ENCODE measurements around the gene CAV1.

DNA sequence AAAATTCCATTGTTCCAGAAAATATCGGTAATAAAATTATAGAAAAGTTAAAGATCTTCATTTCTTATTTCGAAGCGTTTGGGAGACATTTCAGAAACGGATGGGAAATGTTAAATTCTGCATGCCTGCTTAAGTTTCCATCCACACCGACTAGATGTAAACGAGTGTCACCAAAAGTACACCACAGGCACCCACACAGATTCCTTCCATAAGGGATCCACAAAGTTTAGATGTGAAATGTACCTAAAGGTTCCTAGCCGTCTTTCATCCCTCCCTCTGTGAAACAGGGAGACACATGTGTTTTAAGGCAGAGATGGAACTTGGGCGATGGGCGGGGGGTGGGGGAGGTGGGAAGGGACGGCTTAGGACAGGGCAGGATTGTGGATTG is 621 bp upstream of the CAV1 start:
- TF ChIP-seq, protein P1, sequence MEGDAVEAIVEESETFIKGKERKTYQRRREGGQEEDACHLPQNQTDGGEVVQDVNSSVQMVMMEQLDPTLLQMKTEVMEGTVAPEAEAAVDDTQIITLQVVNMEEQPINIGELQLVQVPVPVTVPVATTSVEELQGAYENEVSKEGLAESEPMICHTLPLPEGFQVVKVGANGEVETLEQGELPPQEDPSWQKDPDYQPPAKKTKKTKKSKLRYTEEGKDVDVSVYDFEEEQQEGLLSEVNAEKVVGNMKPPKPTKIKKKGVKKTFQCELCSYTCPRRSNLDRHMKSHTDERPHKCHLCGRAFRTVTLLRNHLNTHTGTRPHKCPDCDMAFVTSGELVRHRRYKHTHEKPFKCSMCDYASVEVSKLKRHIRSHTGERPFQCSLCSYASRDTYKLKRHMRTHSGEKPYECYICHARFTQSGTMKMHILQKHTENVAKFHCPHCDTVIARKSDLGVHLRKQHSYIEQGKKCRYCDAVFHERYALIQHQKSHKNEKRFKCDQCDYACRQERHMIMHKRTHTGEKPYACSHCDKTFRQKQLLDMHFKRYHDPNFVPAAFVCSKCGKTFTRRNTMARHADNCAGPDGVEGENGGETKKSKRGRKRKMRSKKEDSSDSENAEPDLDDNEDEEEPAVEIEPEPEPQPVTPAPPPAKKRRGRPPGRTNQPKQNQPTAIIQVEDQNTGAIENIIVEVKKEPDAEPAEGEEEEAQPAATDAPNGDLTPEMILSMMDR (conservative IDR thresholded peaks at IDR 0.05 in 1 of 2, IDR thresholded peaks at IDR 0.05 in 1 of 2; ENCODE audit: low read depth in 1 of 2, low read length in 2 of 2) = no peak
- no peak for TF ChIP-seq EZH2 (IDR thresholded peaks at IDR 0.05; ENCODE audit: low read length, missing control alignments)

Data from fibroblast of lung (primary cell).